ENCODE data around the gene C1orf52. TPM values are rescaled to one million over a fixed set of nuclear protein-coding genes. Genes with fewer than 3 reads are reported as not detected.
A peak's percentile ranks its signal among the peaks of the same experiment; 100 is the strongest.

C1orf52 gene
- total and polyA plus RNA-seq, 9 of the 15 experiments (the other 6 are each of a cell fraction or from before 2014, with no cell fraction given), result 17.0 to 38.5 (median 33.0) TPM

DNA sequence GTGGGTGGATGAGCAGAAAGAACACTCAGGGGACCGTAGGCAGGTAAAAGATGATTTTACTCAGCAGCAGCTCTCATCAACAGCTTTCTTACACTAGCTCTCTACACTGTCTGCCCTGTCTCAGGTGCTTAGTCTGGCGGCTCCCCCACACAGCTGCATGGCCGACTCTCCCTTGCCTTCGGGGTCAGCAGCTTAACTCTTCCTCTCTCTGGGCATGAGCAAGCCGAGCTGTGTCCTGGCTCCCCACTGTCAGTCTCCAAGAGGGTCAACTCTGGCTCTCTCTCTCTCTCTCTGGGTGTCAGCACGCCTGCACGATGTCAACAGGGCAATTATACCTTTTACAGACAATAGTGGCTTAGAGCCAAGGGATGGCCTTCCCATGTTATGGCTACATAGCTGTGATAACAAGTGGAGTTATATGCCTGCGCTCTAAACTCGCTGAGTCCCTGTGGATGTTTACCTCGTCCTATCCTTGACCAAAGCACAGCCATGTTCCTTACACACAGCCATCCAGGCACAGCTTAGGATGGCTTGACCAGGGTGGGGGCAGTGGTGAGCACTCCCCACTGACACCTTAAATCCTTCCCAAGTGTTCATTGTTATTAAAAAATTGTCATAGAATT lies 20.1 kb upstream of the C1orf52 start (continued):
- no peak for TF ChIP-seq ARHGAP35 (IDR thresholded peaks at IDR 0.05; ENCODE audit: partially characterized antibody)
- TF ChIP-seq LCOR (CRISPR knock-in tag; IDR thresholded peaks at IDR 0.05), result no peak
- TF ChIP-seq ZKSCAN8 (CRISPR knock-in tag; IDR thresholded peaks at IDR 0.05), result peak; percentile 56; the same call in 1 of the 2 replicates
- no peak for TF ChIP-seq ZNF24 (IDR thresholded peaks at IDR 0.05)
- no peak for TF ChIP-seq ZNF511 (CRISPR knock-in tag; IDR thresholded peaks at IDR 0.05)
- no peak for TF ChIP-seq JUND (IDR thresholded peaks at IDR 0.05; ENCODE audit: borderline replicate concordance, low read depth, low read length)
- peak; percentile 49; the same call in 1 of the 3 replicates for TF ChIP-seq JUND (tag; IDR thresholded peaks at IDR 0.05; ENCODE audit: borderline replicate concordance, low read depth, low read length)
- TF ChIP-seq PHB (CRISPR knock-in tag; IDR thresholded peaks at IDR 0.05), result no peak
- no peak for TF ChIP-seq PHF20 (IDR thresholded peaks at IDR 0.05; ENCODE audit: partially characterized antibody)
- no peak for TF ChIP-seq SAP30 (IDR thresholded peaks at IDR 0.05; ENCODE audit: borderline replicate concordance, insufficient read depth, low read depth, low read length, poor library complexity, severe bottlenecking)
- TF ChIP-seq POLR2A (conservative IDR thresholded peaks at IDR 0.05), result no peak
- peak; percentile 8; the same call in 1 of the 2 replicates for TF ChIP-seq ZBTB26 (CRISPR knock-in tag; IDR thresholded peaks at IDR 0.05)
- TF ChIP-seq, protein P1, sequence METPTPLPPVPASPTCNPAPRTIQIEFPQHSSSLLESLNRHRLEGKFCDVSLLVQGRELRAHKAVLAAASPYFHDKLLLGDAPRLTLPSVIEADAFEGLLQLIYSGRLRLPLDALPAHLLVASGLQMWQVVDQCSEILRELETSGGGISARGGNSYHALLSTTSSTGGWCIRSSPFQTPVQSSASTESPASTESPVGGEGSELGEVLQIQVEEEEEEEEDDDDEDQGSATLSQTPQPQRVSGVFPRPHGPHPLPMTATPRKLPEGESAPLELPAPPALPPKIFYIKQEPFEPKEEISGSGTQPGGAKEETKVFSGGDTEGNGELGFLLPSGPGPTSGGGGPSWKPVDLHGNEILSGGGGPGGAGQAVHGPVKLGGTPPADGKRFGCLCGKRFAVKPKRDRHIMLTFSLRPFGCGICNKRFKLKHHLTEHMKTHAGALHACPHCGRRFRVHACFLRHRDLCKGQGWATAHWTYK (CRISPR knock-in tag; IDR thresholded peaks at IDR 0.05), result peak; percentile 93
- TF ChIP-seq, protein P2, sequence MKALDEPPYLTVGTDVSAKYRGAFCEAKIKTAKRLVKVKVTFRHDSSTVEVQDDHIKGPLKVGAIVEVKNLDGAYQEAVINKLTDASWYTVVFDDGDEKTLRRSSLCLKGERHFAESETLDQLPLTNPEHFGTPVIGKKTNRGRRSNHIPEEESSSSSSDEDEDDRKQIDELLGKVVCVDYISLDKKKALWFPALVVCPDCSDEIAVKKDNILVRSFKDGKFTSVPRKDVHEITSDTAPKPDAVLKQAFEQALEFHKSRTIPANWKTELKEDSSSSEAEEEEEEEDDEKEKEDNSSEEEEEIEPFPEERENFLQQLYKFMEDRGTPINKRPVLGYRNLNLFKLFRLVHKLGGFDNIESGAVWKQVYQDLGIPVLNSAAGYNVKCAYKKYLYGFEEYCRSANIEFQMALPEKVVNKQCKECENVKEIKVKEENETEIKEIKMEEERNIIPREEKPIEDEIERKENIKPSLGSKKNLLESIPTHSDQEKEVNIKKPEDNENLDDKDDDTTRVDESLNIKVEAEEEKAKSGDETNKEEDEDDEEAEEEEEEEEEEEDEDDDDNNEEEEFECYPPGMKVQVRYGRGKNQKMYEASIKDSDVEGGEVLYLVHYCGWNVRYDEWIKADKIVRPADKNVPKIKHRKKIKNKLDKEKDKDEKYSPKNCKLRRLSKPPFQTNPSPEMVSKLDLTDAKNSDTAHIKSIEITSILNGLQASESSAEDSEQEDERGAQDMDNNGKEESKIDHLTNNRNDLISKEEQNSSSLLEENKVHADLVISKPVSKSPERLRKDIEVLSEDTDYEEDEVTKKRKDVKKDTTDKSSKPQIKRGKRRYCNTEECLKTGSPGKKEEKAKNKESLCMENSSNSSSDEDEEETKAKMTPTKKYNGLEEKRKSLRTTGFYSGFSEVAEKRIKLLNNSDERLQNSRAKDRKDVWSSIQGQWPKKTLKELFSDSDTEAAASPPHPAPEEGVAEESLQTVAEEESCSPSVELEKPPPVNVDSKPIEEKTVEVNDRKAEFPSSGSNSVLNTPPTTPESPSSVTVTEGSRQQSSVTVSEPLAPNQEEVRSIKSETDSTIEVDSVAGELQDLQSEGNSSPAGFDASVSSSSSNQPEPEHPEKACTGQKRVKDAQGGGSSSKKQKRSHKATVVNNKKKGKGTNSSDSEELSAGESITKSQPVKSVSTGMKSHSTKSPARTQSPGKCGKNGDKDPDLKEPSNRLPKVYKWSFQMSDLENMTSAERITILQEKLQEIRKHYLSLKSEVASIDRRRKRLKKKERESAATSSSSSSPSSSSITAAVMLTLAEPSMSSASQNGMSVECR (CRISPR knock-in tag; IDR thresholded peaks at IDR 0.05), result no peak
- TF ChIP-seq ZNF165 (CRISPR knock-in tag; IDR thresholded peaks at IDR 0.05; ENCODE audit: borderline replicate concordance), result peak; percentile 92
- no peak for TF ChIP-seq STAT5A (IDR thresholded peaks at IDR 0.05; ENCODE audit: borderline replicate concordance, low read length)
- TF ChIP-seq ZFP30 (CRISPR knock-in tag; IDR thresholded peaks at IDR 0.05; ENCODE audit: borderline replicate concordance), result no peak
- no peak for TF ChIP-seq GTF2E2 (tag; IDR thresholded peaks at IDR 0.05)
- TF ChIP-seq CBX1 (IDR thresholded peaks at IDR 0.05; ENCODE audit: low read depth), result no peak
- no peak for TF ChIP-seq ZFPM2 (CRISPR knock-in tag; IDR thresholded peaks at IDR 0.05)
